K562 (cell line): ENCODE measurements around the gene GLIS2. TPM values are rescaled to one million over a fixed set of nuclear protein-coding genes. Genes with fewer than 3 reads are reported as not detected.

Experiments used
- ATF1 ChIP-seq, 2 experiments: fragments of 450-650 bp in 1 of 2; IDR thresholded peaks; 2 replicates each; pipeline ENCODE4 v1.6.1; 2016; ENCODE audit warnings: missing compliant biosample characterization in 1 of 2, missing genetic modification characterization in 1 of 2
- FOXJ3 ChIP-seq: sonication (generic); formaldehyde crosslinking; IDR thresholded peaks from 2 replicates; pipeline ENCODE4 v1.4.0; 2020; ENCODE audit warnings: mild to moderate bottlenecking, missing genetic modification reagents
- HOXB6 ChIP-seq: fragments of 250-450 bp; sonication (Bioruptor Pico); IDR thresholded peaks from 2 replicates; pipeline ENCODE4 v1.5.1; 2022; ENCODE audit warnings: mild to moderate bottlenecking, borderline replicate concordance
- KLF16 ChIP-seq: IDR thresholded peaks from 2 replicates; pipeline ENCODE4 v1.6.1; 2016; ENCODE audit warnings: antibody characterized with exemption
- L3MBTL2 ChIP-seq: fragments of 450-650 bp; IDR thresholded peaks from 2 replicates; pipeline ENCODE4 v1.6.1; 2016; ENCODE audit warnings: mild to moderate bottlenecking, moderate library complexity
- MCM5 ChIP-seq: fragments of 450-650 bp; IDR thresholded peaks from 2 replicates; pipeline ENCODE4 v1.6.1; 2016; ENCODE audit warnings: low read depth
- MXI1 ChIP-seq: IDR thresholded peaks from 2 replicates; pipeline ENCODE4 v1.6.1; 2011; ENCODE audit warnings: low read depth, mild to moderate bottlenecking, improper control_type of control experiment, low read length
- PHF8 ChIP-seq: fragments of 200-600 bp; sonication (generic); IDR thresholded peaks from 2 replicates; pipeline ENCODE4 v1.6.1; 2012; ENCODE audit warnings: mixed run types, mild to moderate bottlenecking, inconsistent platforms, low read length, moderate library complexity, borderline replicate concordance
- POLR2AphosphoS5 ChIP-seq: IDR thresholded peaks from 2 replicates; pipeline ENCODE4 v1.6.1; 2011; ENCODE audit warnings: mild to moderate bottlenecking, low read depth, low read length, moderate library complexity; ENCODE audit not compliant: control insufficient read depth, insufficient read depth
- POLR2H ChIP-seq: IDR thresholded peaks from 2 replicates; pipeline ENCODE4 v1.6.1; 2016; ENCODE audit warnings: missing genetic modification characterization, low read depth, mild to moderate bottlenecking, control low read depth, missing compliant biosample characterization, moderate library complexity
- POU5F1 ChIP-seq: fragments of 150-350 bp; IDR thresholded peaks from 2 replicates; pipeline ENCODE4 v1.6.1; 2014; ENCODE audit warnings: borderline replicate concordance, low read length, low read depth, mild to moderate bottlenecking; ENCODE audit not compliant: partially characterized antibody
- RB1 ChIP-seq: fragments of 450-650 bp; IDR thresholded peaks from 2 replicates; pipeline ENCODE4 v1.6.1; 2017; ENCODE audit warnings: low read depth, mild to moderate bottlenecking
- SIN3A ChIP-seq, 2 experiments: fragments of 150-350 bp in 1 of 2; IDR thresholded peaks; 2 replicates each; pipeline ENCODE4 v1.6.1; 2011 to 2016; ENCODE audit warnings: borderline replicate concordance in 2 of 2, low read depth in 2 of 2, low read length in 2 of 2, mild to moderate bottlenecking in 2 of 2, moderate library complexity in 2 of 2; ENCODE audit not compliant: control insufficient read depth in 1 of 2
- SREBF1 ChIP-seq: fragments of 150-350 bp; IDR thresholded peaks from 2 replicates; pipeline ENCODE4 v1.6.1; 2014; ENCODE audit warnings: antibody characterized with exemption, low read depth, low read length, borderline replicate concordance
- TCF3 ChIP-seq: sonication (generic); formaldehyde crosslinking; IDR thresholded peaks from 2 replicates; pipeline ENCODE4 v1.4.0; 2020; ENCODE audit warnings: mild to moderate bottlenecking, missing genetic modification reagents
- ZNF175 ChIP-seq: fragments of 200-800 bp; sonication (Bioruptor generic); IDR thresholded peaks from 2 replicates; pipeline ENCODE4 v1.6.1; 2016; ENCODE audit warnings: low read depth, mild to moderate bottlenecking, missing genetic modification characterization, missing compliant biosample characterization
- ZNF717 ChIP-seq: fragments of 250-450 bp; sonication (Bioruptor Pico); IDR thresholded peaks from 2 replicates; pipeline ENCODE4 v1.5.0; 2021
- polyA plus RNA-seq, 8 experiments: library from polyadenylated mRNA; depleted of rRNA in 4 of 8; stranded (reverse) in 5 of 8; unstranded in 3 of 8; fragments of >200 nt; fragmentation: Nextera tagmentation in 2 of 8; fragmentation: Illumina TruSeq in 1 of 8; extraction: Ambion mirVana in 2 of 8; extraction: Trizol in 1 of 8; gene quantifications; 2 replicates each; pipeline versions ENCODE4 v1.2.1 to v1.2.3, GENCODE V29; 2011 to 2014; ENCODE audit warnings: inconsistent platforms in 1 of 8, missing spikeins in 1 of 8
- total RNA-seq, 7 experiments: library from RNA; depleted of rRNA in 6 of 7; stranded (reverse); fragments of >200 nt in 6 of 7; fragmentation: Illumina TruSeq in 2 of 7; extraction: Trizol in 2 of 7; gene quantifications; 2 replicates each; pipeline versions ENCODE4 v1.2.1 to v1.2.3, GENCODE V29; 2011 to 2021; ENCODE audit warnings: low replicate concordance in 1 of 7
- TF ChIP-seq, protein P1 (sequence below): sonication (generic); formaldehyde crosslinking; IDR thresholded peaks from 2 replicates; pipeline ENCODE4 v1.8.1; 2023; ENCODE audit warnings: missing genetic modification reagents, mild to moderate bottlenecking, borderline replicate concordance
- TF ChIP-seq, protein P2 (sequence below): fragments of 250-450 bp; sonication (Bioruptor Pico); IDR thresholded peaks from 2 replicates; pipeline ENCODE4 v1.9.0; 2021; ENCODE audit warnings: mild to moderate bottlenecking
- TF ChIP-seq, protein P3 (sequence below): sonication (generic); formaldehyde crosslinking; IDR thresholded peaks from 2 replicates; pipeline ENCODE4 v1.8.0; 2023; ENCODE audit warnings: mild to moderate bottlenecking, missing genetic modification reagents

The GLIS2 gene
- total and polyA plus RNA-seq, 9 of the 15 experiments (the other 6 are each of a cell fraction or from before 2014, with no cell fraction given), result 0.10 to 9.0 (median 0.57) TPM

DNA sequence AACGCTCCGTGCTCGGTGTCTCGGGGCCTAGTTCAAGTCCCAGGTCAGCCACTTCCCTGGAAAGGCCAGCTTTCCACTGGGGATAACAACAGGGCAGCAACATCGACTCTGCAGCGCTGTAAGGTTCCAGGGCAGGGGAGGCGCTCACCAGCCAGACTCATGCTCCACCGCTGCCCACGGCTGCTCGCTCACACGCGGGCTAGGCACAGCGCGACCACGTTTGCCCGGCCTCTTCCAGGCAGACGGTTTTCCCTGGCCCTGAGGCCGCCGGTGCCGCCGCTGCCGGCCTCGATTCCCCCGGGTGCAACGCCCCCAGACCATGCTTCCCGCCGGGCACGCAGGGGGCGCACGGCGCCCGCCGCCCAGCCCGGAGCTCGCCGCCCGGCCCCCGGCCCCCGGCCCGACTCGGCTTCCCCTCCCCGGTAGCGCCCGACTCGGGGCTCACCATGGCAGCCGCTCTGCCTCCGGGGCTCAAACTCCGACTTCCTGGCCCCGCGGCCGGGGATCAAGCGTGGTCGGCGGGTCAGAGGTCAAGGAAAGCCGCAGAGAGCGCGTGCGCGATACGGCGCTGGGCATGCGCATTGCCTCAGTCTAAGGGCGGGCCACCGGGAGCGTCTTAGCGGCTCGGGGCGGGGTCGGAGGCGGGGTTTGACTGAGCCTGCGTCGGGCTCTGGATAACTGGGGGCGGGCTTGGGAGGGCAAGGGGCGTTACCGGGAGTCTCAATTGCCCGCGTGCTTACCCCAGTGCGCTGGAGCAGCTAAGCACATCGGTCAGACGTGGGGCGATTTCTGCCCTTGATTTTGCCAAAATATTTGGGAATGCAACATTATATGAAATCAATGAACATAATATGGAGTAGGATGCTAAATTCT lies 35.2 kb downstream of the GLIS2 start, which contains the start of gene PAM16 (continued):
- TF ChIP-seq, protein P1, sequence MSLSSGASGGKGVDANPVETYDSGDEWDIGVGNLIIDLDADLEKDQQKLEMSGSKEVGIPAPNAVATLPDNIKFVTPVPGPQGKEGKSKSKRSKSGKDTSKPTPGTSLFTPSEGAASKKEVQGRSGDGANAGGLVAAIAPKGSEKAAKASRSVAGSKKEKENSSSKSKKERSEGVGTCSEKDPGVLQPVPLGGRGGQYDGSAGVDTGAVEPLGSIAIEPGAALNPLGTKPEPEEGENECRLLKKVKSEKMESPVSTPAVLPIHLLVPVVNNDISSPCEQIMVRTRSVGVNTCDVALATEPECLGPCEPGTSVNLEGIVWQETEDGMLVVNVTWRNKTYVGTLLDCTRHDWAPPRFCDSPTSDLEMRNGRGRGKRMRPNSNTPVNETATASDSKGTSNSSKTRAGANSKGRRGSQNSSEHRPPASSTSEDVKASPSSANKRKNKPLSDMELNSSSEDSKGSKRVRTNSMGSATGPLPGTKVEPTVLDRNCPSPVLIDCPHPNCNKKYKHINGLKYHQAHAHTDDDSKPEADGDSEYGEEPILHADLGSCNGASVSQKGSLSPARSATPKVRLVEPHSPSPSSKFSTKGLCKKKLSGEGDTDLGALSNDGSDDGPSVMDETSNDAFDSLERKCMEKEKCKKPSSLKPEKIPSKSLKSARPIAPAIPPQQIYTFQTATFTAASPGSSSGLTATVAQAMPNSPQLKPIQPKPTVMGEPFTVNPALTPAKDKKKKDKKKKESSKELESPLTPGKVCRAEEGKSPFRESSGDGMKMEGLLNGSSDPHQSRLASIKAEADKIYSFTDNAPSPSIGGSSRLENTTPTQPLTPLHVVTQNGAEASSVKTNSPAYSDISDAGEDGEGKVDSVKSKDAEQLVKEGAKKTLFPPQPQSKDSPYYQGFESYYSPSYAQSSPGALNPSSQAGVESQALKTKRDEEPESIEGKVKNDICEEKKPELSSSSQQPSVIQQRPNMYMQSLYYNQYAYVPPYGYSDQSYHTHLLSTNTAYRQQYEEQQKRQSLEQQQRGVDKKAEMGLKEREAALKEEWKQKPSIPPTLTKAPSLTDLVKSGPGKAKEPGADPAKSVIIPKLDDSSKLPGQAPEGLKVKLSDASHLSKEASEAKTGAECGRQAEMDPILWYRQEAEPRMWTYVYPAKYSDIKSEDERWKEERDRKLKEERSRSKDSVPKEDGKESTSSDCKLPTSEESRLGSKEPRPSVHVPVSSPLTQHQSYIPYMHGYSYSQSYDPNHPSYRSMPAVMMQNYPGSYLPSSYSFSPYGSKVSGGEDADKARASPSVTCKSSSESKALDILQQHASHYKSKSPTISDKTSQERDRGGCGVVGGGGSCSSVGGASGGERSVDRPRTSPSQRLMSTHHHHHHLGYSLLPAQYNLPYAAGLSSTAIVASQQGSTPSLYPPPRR (CRISPR knock-in tag), result no peak
- peak; percentile 62; the same call in 1 of the 2 replicates for TF ChIP-seq RB1
- no peak for TF ChIP-seq POLR2H (tag)
- TF ChIP-seq HOXB6 (CRISPR knock-in tag), result no peak
- TF ChIP-seq TCF3 (CRISPR knock-in tag), result 0 out of 2 replicates have a peak, but pooled peaks have one; percentile 18
- no peak for TF ChIP-seq FOXJ3 (CRISPR knock-in tag)
- TF ChIP-seq, protein P2, sequence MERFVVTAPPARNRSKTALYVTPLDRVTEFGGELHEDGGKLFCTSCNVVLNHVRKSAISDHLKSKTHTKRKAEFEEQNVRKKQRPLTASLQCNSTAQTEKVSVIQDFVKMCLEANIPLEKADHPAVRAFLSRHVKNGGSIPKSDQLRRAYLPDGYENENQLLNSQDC (CRISPR knock-in tag), result no peak
- TF ChIP-seq SREBF1, result no peak
- TF ChIP-seq MCM5, result no peak
- TF ChIP-seq ZNF717 (CRISPR knock-in tag), result no peak
- peak; percentile 68; the same call in 1 of the 2 replicates for TF ChIP-seq PHF8
- TF ChIP-seq L3MBTL2, result peak; percentile 85
- TF ChIP-seq MXI1, result peak; percentile 59; the same call in 1 of the 2 replicates
- TF ChIP-seq SIN3A (IDR thresholded peaks at IDR 0.05; ENCODE audit: borderline replicate concordance in 2 of 2, control insufficient read depth in 1 of 2, low read depth in 2 of 2, low read length in 2 of 2), result peak in 1 of 2 experiments; percentile 67; a peak in 1 of 4 replicates
- TF ChIP-seq, protein P3, sequence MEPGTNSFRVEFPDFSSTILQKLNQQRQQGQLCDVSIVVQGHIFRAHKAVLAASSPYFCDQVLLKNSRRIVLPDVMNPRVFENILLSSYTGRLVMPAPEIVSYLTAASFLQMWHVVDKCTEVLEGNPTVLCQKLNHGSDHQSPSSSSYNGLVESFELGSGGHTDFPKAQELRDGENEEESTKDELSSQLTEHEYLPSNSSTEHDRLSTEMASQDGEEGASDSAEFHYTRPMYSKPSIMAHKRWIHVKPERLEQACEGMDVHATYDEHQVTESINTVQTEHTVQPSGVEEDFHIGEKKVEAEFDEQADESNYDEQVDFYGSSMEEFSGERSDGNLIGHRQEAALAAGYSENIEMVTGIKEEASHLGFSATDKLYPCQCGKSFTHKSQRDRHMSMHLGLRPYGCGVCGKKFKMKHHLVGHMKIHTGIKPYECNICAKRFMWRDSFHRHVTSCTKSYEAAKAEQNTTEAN, result 0 out of 2 replicates have a peak, but pooled peaks have one; percentile 36
- peak; percentile 69 for TF ChIP-seq POU5F1
- peak; percentile 7; the same call in 1 of the 2 replicates for TF ChIP-seq ATF1 (CRISPR knock-in tag; IDR thresholded peaks at IDR 0.05)
- TF ChIP-seq ATF1 (tag; IDR thresholded peaks at IDR 0.05), result 0 out of 2 replicates have a peak, but pooled peaks have one; percentile 24
- TF ChIP-seq ZNF175 (CRISPR knock-in tag), result no peak
- peak; percentile 78 for TF ChIP-seq POLR2AphosphoS5
- no peak for TF ChIP-seq KLF16
